ENCODE results near the gene UBALD2.

DNA sequence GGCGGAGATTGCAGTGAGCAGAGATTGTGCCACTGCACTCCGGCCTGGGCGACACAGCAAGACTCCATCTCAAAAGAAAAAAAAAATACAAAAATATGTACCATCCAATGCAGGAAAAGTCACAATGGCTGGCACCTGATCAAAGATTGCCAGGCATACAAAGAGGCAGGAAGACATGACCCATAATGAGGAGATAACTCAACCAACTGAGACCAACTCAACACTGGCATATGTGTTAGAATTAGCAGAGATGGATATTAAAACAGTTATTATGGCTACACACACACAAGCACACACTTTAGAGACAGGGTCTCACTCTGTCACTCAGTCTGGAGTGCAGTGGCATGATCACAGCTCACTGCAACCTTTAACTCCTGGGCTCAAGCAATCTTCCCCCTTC lies 32.3 kb downstream of the UBALD2 start:
- TF ChIP-seq POLR2A (IDR thresholded peaks at IDR 0.05; ENCODE audit: low read length) (no peak), MAFK (IDR thresholded peaks at IDR 0.05; ENCODE audit: partially characterized antibody) (no peak), ESRRA (IDR thresholded peaks at IDR 0.05; ENCODE audit: borderline replicate concordance, low read length) (no peak), PHF8 (IDR thresholded peaks at IDR 0.05; ENCODE audit: borderline replicate concordance, low read depth) (no peak), NFE2L2 (conservative IDR thresholded peaks at IDR 0.05; ENCODE audit: low read length) (no peak), POLR2AphosphoS2 (conservative IDR thresholded peaks at IDR 0.05; ENCODE audit: low read length) (no peak), CBX8 (IDR thresholded peaks at IDR 0.05) (no peak), KDM1A (IDR thresholded peaks at IDR 0.05; ENCODE audit: low read depth) (no peak), CHD2 (IDR thresholded peaks at IDR 0.05; ENCODE audit: low read length, partially characterized antibody) (no peak), JUNB (IDR thresholded peaks at IDR 0.05) (no peak), EP300 (IDR thresholded peaks at IDR 0.05) (no peak)
- TF ChIP-seq, protein P1, sequence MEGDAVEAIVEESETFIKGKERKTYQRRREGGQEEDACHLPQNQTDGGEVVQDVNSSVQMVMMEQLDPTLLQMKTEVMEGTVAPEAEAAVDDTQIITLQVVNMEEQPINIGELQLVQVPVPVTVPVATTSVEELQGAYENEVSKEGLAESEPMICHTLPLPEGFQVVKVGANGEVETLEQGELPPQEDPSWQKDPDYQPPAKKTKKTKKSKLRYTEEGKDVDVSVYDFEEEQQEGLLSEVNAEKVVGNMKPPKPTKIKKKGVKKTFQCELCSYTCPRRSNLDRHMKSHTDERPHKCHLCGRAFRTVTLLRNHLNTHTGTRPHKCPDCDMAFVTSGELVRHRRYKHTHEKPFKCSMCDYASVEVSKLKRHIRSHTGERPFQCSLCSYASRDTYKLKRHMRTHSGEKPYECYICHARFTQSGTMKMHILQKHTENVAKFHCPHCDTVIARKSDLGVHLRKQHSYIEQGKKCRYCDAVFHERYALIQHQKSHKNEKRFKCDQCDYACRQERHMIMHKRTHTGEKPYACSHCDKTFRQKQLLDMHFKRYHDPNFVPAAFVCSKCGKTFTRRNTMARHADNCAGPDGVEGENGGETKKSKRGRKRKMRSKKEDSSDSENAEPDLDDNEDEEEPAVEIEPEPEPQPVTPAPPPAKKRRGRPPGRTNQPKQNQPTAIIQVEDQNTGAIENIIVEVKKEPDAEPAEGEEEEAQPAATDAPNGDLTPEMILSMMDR (IDR thresholded peaks at IDR 0.05) = no peak
- TF ChIP-seq, protein P2, sequence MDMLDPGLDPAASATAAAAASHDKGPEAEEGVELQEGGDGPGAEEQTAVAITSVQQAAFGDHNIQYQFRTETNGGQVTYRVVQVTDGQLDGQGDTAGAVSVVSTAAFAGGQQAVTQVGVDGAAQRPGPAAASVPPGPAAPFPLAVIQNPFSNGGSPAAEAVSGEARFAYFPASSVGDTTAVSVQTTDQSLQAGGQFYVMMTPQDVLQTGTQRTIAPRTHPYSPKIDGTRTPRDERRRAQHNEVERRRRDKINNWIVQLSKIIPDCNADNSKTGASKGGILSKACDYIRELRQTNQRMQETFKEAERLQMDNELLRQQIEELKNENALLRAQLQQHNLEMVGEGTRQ (IDR thresholded peaks at IDR 0.05) = no peak
